ENCODE measurements around the gene PPP6R3. TPM values are rescaled to one million over a fixed set of nuclear protein-coding genes. Genes with fewer than 3 reads are reported as not detected.

PPP6R3 gene
- total and polyA plus RNA-seq, 2 of the 13 experiments (the other 11 are each of a cell fraction or from before 2014, with no cell fraction given): 41.2 to 83.4 TPM

GRCh38 chr11:68563454-68563853, 102.9 kb downstream of the PPP6R3 start:
- Histone ChIP-seq H3K4me1 (ENCODE audit: insufficient read depth, low read length) (no peaks in the 10 kb centered on the region), H3K27ac (ENCODE audit: extremely low read length, insufficient read depth, low read length) (no peak overlapping the region), H4K20me1 (ENCODE audit: insufficient read depth, low read length) (no peaks in the 10 kb centered on the region), H3K9me3 (ENCODE audit: low read length) (no peaks in the 10 kb centered on the region), H3K4me2 (ENCODE audit: low read depth, low read length) (no peak overlapping the region), H3K79me2 (ENCODE audit: insufficient read depth, low read length) (no peaks in the 10 kb centered on the region), H3K9ac (ENCODE audit: insufficient read depth, low read depth, low read length) (no peak overlapping the region), H3K4me3 (replicated peaks in 1 of 3; ENCODE audit: insufficient read depth in 1 of 3, low read depth in 2 of 3, low read length in 3 of 3) (no peak overlapping the region), H2AFZ (ENCODE audit: low read length) (no peak overlapping the region), H3K27me3 (ENCODE audit: control insufficient read depth in 1 of 2, insufficient read depth in 2 of 2, low read length in 2 of 2) (no peaks in the 10 kb centered on the region), H3K36me3 (replicated peaks in 1 of 2; ENCODE audit: control insufficient read depth in 1 of 2, insufficient read depth in 2 of 2, low read length in 2 of 2) (peaks cover 18 to 74% of the 10 kb centered on the region in 2 experiments)
- intact Hi-C loops (cut with micrococcal nuclease; ENCODE audit: unreplicated experiment) (no loop called here), in situ Hi-C loops (cut with HindIII; ENCODE audit: extremely low pct_ligation_motif_present, low pct_unique_long_range_greater_than_20kb) (no loop called here)
- DNase-seq (ENCODE audit: low spot score) (no peak), FAIRE-seq (no peak), ATAC-seq (no peak)
- WGBS (ENCODE audit: low lambda C conversion rate): 93% methylated on average over 2 of the region's 2 CpGs
- no TSS peak for BruUV-seq (replicated peaks)
- no peak for TF ChIP-seq ZBTB4 (CRISPR knock-in tag; IDR thresholded peaks at IDR 0.05; ENCODE audit: borderline replicate concordance)
- POLR2A ChIA-PET: no interaction called here
- CTCF ChIA-PET (ENCODE audit: low intra/inter-chr PET ratio, low total read pairs): no interaction called here

GRCh38 chr11:68564261-68564660, 103.7 kb downstream of the PPP6R3 start:
- no peak overlapping the region for H2AFZ ChIP-seq (ENCODE audit: low read length)
- POLR2A ChIA-PET: no interaction called here
- H3K4me3 ChIP-seq (replicated peaks in 1 of 3; ENCODE audit: insufficient read depth in 1 of 3, low read depth in 2 of 3, low read length in 3 of 3): no peak overlapping the region
- H3K9me3 ChIP-seq (ENCODE audit: low read length): no peaks in the 10 kb centered on the region
- H3K4me2 ChIP-seq (ENCODE audit: low read depth, low read length): no peak overlapping the region
- no peak for FAIRE-seq
- ATAC-seq: no peak
- in situ Hi-C loops (cut with HindIII; ENCODE audit: extremely low pct_ligation_motif_present, low pct_unique_long_range_greater_than_20kb) (no loop called here), intact Hi-C loops (cut with micrococcal nuclease; ENCODE audit: unreplicated experiment) (no loop called here)
- 0 out of 2 replicates have a peak, but pooled peaks cover 3% of the 10 kb centered on the region for H4K20me1 ChIP-seq (ENCODE audit: insufficient read depth, low read length)
- H3K36me3 ChIP-seq (replicated peaks in 1 of 2; ENCODE audit: control insufficient read depth in 1 of 2, insufficient read depth in 2 of 2, low read length in 2 of 2): peaks cover 18 to 70% of the 10 kb centered on the region in 2 experiments
- BruUV-seq (replicated peaks): no TSS peak
- no peaks in the 10 kb centered on the region for H3K79me2 ChIP-seq (ENCODE audit: insufficient read depth, low read length)
- DNase-seq (ENCODE audit: low spot score): no peak
- H3K9ac ChIP-seq (ENCODE audit: insufficient read depth, low read depth, low read length): no peak overlapping the region
- no peaks in the 10 kb centered on the region for H3K4me1 ChIP-seq (ENCODE audit: insufficient read depth, low read length)
- 94% methylated on average over 3 of the region's 3 CpGs for WGBS (ENCODE audit: low lambda C conversion rate)
- no peak overlapping the region for H3K27ac ChIP-seq (ENCODE audit: extremely low read length, insufficient read depth, low read length)
- CTCF ChIA-PET (ENCODE audit: low intra/inter-chr PET ratio, low total read pairs): no interaction called here
- no peaks in the 10 kb centered on the region for H3K27me3 ChIP-seq (ENCODE audit: control insufficient read depth in 1 of 2, insufficient read depth in 2 of 2, low read length in 2 of 2)
- TF ChIP-seq JUND (CRISPR knock-in tag; IDR thresholded peaks at IDR 0.05) (no peak), MYNN (CRISPR knock-in tag; IDR thresholded peaks at IDR 0.05; ENCODE audit: low read depth) (no peak), GFI1 (CRISPR knock-in tag; IDR thresholded peaks at IDR 0.05; ENCODE audit: borderline replicate concordance) (no peak), TFE3 (CRISPR knock-in tag; IDR thresholded peaks at IDR 0.05) (no peak), ZBTB34 (CRISPR knock-in tag; IDR thresholded peaks at IDR 0.05) (no peak), ZBTB42 (CRISPR knock-in tag; IDR thresholded peaks at IDR 0.05) (no peak), MIER3 (CRISPR knock-in tag; IDR thresholded peaks at IDR 0.05; ENCODE audit: borderline replicate concordance) (no peak), SUZ12 (IDR thresholded peaks at IDR 0.05; ENCODE audit: low read depth, low read length) (no peak), IRF1 (CRISPR knock-in tag; IDR thresholded peaks at IDR 0.05; ENCODE audit: low read depth) (no peak), CCAR2 (optimal IDR thresholded peaks at IDR 0.05; ENCODE audit: low read depth, low read length) (no peak)
